Neutrophil (primary cell): ENCODE data around the gene C1GALT1C1.

Experiments
- H3K27ac ChIP-seq: fragments of 200-600 bp; sonication (generic); 2 replicates; pipeline ENCODE4 v1.5.1; 2016; ENCODE audit warnings: mild to moderate bottlenecking, moderate library complexity
- H3K27me3 ChIP-seq: fragments of 200-600 bp; sonication (generic); 2 replicates; pipeline ENCODE4 v1.6.0; 2016; ENCODE audit warnings: mild to moderate bottlenecking
- H3K36me3 ChIP-seq: fragments of 200-600 bp; sonication (generic); 2 replicates; pipeline ENCODE4 v1.5.1; 2017
- H3K4me1 ChIP-seq, 2 experiments: fragments of 200-600 bp in 1 of 2; sonication (generic) in 1 of 2; 1 replicate in 1 of 2; 2 replicates in 1 of 2; pipeline versions ENCODE4 v1.5.1 to v1.6.1; 2013 to 2016; ENCODE audit warnings: low read depth in 1 of 2, low read length in 1 of 2, mild to moderate bottlenecking in 1 of 2, moderate library complexity in 1 of 2; ENCODE audit not compliant: control insufficient read depth in 1 of 2, insufficient read depth in 1 of 2
- H3K4me3 ChIP-seq, 2 experiments: fragments of 200-600 bp in 1 of 2; sonication (generic) in 1 of 2; 1 replicate in 1 of 2; 2 replicates in 1 of 2; pipeline ENCODE4 v1.5.1; 2013 to 2016; ENCODE audit warnings: low read depth in 1 of 2, low read length in 1 of 2, mild to moderate bottlenecking in 1 of 2, moderate library complexity in 1 of 2
- H3K9me3 ChIP-seq: fragments of 200-600 bp; sonication (generic); 2 replicates; pipeline ENCODE4 v1.5.1; 2016
- CTCF ChIP-seq: fragments of 200-600 bp; sonication (generic); IDR thresholded peaks from 2 replicates; pipeline ENCODE4 v1.5.1; 2016; ENCODE audit warnings: antibody characterized with exemption

C1GALT1C1 gene

DNA sequence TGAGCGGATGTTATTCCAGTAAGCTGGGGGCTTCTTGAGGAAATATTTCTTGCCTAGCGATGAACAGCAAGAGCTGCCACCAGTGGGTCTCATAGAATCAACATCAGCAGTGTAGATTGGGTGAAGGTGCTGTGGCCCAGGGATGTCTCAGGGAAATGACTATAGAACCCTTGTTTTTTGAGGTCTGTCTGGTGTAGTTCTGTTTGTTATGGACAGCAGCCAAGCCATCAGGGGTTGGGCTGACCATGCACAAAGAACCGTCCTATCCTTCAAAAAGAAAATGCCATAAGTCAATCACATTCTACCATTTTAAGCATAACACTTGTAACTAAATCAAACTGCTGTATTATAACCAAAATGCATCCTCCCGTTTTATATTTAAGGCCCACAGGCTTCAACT is 17.3 kb upstream of the C1GALT1C1 start:
- no peaks in the 10 kb centered on the region for H3K36me3 ChIP-seq
- no peak for TF ChIP-seq CTCF
- no peaks in the 10 kb centered on the region for H3K4me1 ChIP-seq
- no peak overlapping the region for H3K27ac ChIP-seq
- no peak overlapping the region for H3K4me3 ChIP-seq
- H3K27me3 ChIP-seq, result no peaks in the 10 kb centered on the region
- H3K9me3 ChIP-seq, result no peaks in the 10 kb centered on the region

DNA sequence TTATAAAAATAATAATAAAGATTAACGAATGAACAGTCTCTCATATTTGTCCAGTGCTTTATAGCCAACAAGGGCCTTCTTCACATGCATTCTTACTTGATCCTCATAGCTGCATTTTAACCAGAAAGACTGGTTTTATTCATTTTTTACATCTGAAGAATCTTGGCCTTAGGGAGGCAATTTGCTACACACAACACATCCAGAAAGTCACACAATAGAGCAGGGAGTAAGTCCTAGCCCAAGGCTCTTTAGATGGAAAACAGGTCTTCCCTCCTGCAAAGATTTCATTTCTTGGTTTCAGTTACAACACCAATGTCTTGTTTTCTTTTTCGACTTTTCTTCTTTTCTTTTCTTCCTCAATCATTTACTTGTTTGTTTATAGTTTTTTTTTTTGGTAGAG is 13.0 kb upstream of the C1GALT1C1 start:
- no peak for TF ChIP-seq CTCF
- Histone ChIP-seq H3K27ac (no peak overlapping the region), H3K36me3 (no peaks in the 10 kb centered on the region), H3K9me3 (no peaks in the 10 kb centered on the region), H3K4me1 (no peaks in the 10 kb centered on the region), H3K4me3 (no peak overlapping the region), H3K27me3 (no peaks in the 10 kb centered on the region)

DNA sequence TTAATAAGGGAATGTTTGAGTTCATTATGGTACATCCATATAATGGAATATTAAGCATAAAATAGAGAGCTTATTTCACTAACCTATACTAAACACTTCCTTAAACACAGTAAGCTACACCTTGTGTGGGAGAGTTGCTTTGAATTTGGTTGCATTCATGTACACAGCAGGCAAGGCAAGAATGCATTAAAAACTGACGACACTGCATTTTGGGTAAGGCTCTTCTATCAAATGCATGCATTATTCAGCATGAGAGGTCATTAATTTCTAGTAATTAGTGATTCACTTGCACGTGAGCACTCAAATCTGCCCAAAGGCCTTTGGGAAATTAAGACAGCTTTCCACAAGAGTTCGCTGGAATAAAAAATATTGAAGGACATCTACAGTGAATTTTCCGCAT is 8.8 kb upstream of the C1GALT1C1 start:
- Histone ChIP-seq H3K27ac (no peak overlapping the region), H3K4me1 (no peaks in the 10 kb centered on the region), H3K9me3 (no peaks in the 10 kb centered on the region), H3K4me3 (no peak overlapping the region), H3K27me3 (no peaks in the 10 kb centered on the region), H3K36me3 (no peaks in the 10 kb centered on the region)
- no peak for TF ChIP-seq CTCF

DNA sequence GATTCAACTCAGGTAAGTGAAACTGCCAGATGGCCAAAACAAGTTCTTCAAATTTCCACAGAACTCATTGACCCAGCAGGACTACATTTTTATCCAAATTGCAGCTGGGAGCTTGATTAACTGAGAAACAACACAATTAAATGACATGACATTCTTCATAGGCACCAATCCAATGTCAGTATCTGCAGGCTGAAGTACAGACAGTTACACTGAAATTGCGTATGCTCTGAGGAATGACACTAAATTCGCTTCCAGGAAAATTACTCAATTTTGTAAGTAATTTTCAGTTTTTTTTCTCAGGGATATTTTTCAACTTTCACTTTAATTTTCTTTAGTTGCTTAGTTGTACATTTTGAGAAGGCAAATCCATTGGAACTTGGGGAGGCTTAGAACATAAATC is 4.5 kb downstream of the C1GALT1C1 start:
- peaks cover 11% of the 10 kb centered on the region for H3K36me3 ChIP-seq
- no peak overlapping the region for H3K4me3 ChIP-seq
- peaks cover 10 to 15% of the 10 kb centered on the region in 2 experiments for H3K4me1 ChIP-seq
- TF ChIP-seq CTCF, result no peak
- H3K9me3 ChIP-seq, result no peaks in the 10 kb centered on the region
- H3K27me3 ChIP-seq, result no peaks in the 10 kb centered on the region
- H3K27ac ChIP-seq, result no peak overlapping the region

GRCh38 chrX:120617996-120618630 is 11.7 kb downstream of the C1GALT1C1 start:
- Histone ChIP-seq H3K27ac (no peak overlapping the region), H3K36me3 (peaks cover 21% of the 10 kb centered on the region), H3K4me3 (no peak overlapping the region), H3K27me3 (no peaks in the 10 kb centered on the region), H3K9me3 (no peaks in the 10 kb centered on the region), H3K4me1 (no peaks in the 10 kb centered on the region)
- TF ChIP-seq CTCF, result no peak

DNA sequence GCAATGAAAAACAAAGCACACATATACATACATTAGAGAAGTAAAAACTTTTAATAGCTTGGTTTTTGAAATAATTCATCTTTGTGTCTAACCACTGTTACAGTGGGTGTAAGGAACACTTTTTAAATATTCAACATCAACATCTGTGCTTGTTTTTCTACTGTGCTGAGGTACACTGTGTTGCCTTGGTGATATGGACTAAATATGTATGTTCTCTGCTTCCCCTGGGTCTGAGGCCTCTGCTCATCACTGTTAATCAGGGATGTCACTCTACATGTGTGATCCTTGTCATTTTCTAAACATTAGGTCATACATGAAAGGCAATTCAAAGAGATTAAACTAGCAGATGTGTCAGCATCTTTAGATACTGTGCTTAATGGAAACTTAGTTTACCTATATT is 15.0 kb downstream of the C1GALT1C1 start:
- H3K4me3 ChIP-seq, result no peak overlapping the region
- no peak overlapping the region for H3K27ac ChIP-seq
- no peaks in the 10 kb centered on the region for H3K9me3 ChIP-seq
- peaks cover 28% of the 10 kb centered on the region for H3K36me3 ChIP-seq
- TF ChIP-seq CTCF, result no peak
- no peaks in the 10 kb centered on the region for H3K27me3 ChIP-seq
- H3K4me1 ChIP-seq, result no peaks in the 10 kb centered on the region
